ENCODE results near the gene KNCN. TPM values are rescaled to one million over a fixed set of nuclear protein-coding genes. Genes with fewer than 3 reads are reported as not detected.

The KNCN gene
- total RNA-seq, 2 donors from 2014 or later: not detected

GRCh38 chr1:46537651-46538050, 13.8 kb downstream of the KNCN start:
- no peaks in the 10 kb centered on the region for H3K9me3 ChIP-seq

GRCh38 chr1:46536527-46536926, 14.9 kb downstream of the KNCN start:
- no peak for ATAC-seq (ENCODE audit: insufficient number of reproducible peaks, low FRiP score, low read depth)
- no peak overlapping the region for H3K27ac ChIP-seq
- peaks cover 2 to 5% of the 10 kb centered on the region in 2 donors for H3K4me1 ChIP-seq (ENCODE audit: control insufficient read depth in 1 of 2, low read depth in 2 of 2)
- no peaks in the 10 kb centered on the region for H3K9me3 ChIP-seq
- H3K36me3 ChIP-seq: no peaks in the 10 kb centered on the region
- no peak for DNase-seq (ENCODE audit: low spot score)
- no peak overlapping the region for H3K4me3 ChIP-seq
- no peaks in the 10 kb centered on the region for H3K27me3 ChIP-seq (replicated peaks; ENCODE audit: insufficient read depth)
- no peak for TF ChIP-seq CTCF (IDR thresholded peaks at IDR 0.05)

More at GRCh38 chr1:46537651-46538050, 13.8 kb downstream of the KNCN start:
- TF ChIP-seq CTCF (IDR thresholded peaks at IDR 0.05): no peak
- Histone ChIP-seq H3K27ac (no peak overlapping the region), H3K4me3 (no peak overlapping the region), H3K36me3 (no peaks in the 10 kb centered on the region), H3K27me3 (replicated peaks; ENCODE audit: insufficient read depth) (no peaks in the 10 kb centered on the region), H3K4me1 (ENCODE audit: control insufficient read depth in 1 of 2, low read depth in 2 of 2) (peaks cover 2 to 5% of the 10 kb centered on the region in 2 donors)
- ATAC-seq (ENCODE audit: insufficient number of reproducible peaks, low FRiP score, low read depth) (no peak), DNase-seq (ENCODE audit: low spot score) (no peak)

GRCh38 chr1:46535063-46535462, 16.4 kb downstream of the KNCN start:
- ATAC-seq (ENCODE audit: insufficient number of reproducible peaks, low FRiP score, low read depth): no peak
- peaks cover 2 to 5% of the 10 kb centered on the region in 2 donors for H3K4me1 ChIP-seq (ENCODE audit: control insufficient read depth in 1 of 2, low read depth in 2 of 2)
- no peak overlapping the region for H3K27ac ChIP-seq
- H3K36me3 ChIP-seq: no peaks in the 10 kb centered on the region
- no peaks in the 10 kb centered on the region for H3K27me3 ChIP-seq (replicated peaks; ENCODE audit: insufficient read depth)
- no peak overlapping the region for H3K4me3 ChIP-seq
- no peak for DNase-seq (ENCODE audit: low spot score)
- no peak for TF ChIP-seq CTCF (IDR thresholded peaks at IDR 0.05)
- no peaks in the 10 kb centered on the region for H3K9me3 ChIP-seq

GRCh38 chr1:46533179-46533864, 18.1 kb downstream of the KNCN start:
- H3K9me3 ChIP-seq: no peaks in the 10 kb centered on the region
- ATAC-seq (ENCODE audit: insufficient number of reproducible peaks, low FRiP score, low read depth): no peak
- DNase-seq (ENCODE audit: low spot score): no peak
- TF ChIP-seq CTCF (IDR thresholded peaks at IDR 0.05): no peak
- H3K27ac ChIP-seq: peak overlapping the region; percentile 72 to 75
- peaks cover 2 to 5% of the 10 kb centered on the region in 2 donors for H3K4me1 ChIP-seq (ENCODE audit: control insufficient read depth in 1 of 2, low read depth in 2 of 2)
- H3K27me3 ChIP-seq (replicated peaks; ENCODE audit: insufficient read depth): no peaks in the 10 kb centered on the region
- H3K4me3 ChIP-seq: peak overlapping the region; percentile 70
- H3K36me3 ChIP-seq: no peaks in the 10 kb centered on the region

GRCh38 chr1:46532498-46533178, 18.8 kb downstream of the KNCN start:
- Histone ChIP-seq H3K4me3 (peak overlapping the region; percentile 70), H3K27ac (peak overlapping the region; percentile 42 to 53)

More at GRCh38 chr1:46532498-46533178, 18.8 kb downstream of the KNCN start:
- Histone ChIP-seq H3K9me3 (no peaks in the 10 kb centered on the region), H3K27me3 (replicated peaks; ENCODE audit: insufficient read depth) (no peaks in the 10 kb centered on the region), H3K36me3 (no peaks in the 10 kb centered on the region), H3K4me1 (ENCODE audit: control insufficient read depth in 1 of 2, low read depth in 2 of 2) (peaks cover 2 to 5% of the 10 kb centered on the region in 2 donors)
- ATAC-seq (ENCODE audit: insufficient number of reproducible peaks, low FRiP score, low read depth) (peak; percentile 52), DNase-seq (ENCODE audit: low spot score) (no peak)
- TF ChIP-seq CTCF (IDR thresholded peaks at IDR 0.05): peak; percentile 75

Measured in thoracic aorta (tissue), 2 donors.